CD14-positive monocyte (primary cell): ENCODE results near the gene WDR18. TPM values are rescaled to one million over a fixed set of nuclear protein-coding genes. Genes with fewer than 3 reads are reported as not detected.

Experiments
- DNase-seq, 3 donors: peaks; one replicate each; pipeline ENCODE4 v3.0.0-alpha.2; 2011 to 2022
- H2AFZ ChIP-seq: 2 replicates; pipeline ENCODE4 v1.6.0; 2012; ENCODE audit warnings: mild to moderate bottlenecking, low read depth, low read length, inconsistent platforms; ENCODE audit not compliant: insufficient read depth, poor library complexity, severe bottlenecking
- H3K27ac ChIP-seq, 2 donors: 1 replicate in 1 of 2; 2 replicates in 1 of 2; pipeline ENCODE4 v1.5.1; 2012 to 2013; ENCODE audit warnings: low read length in 2 of 2, control low read depth in 1 of 2, inconsistent platforms in 1 of 2, low read depth in 1 of 2, mild to moderate bottlenecking in 1 of 2
- H3K27me3 ChIP-seq, 2 donors: one replicate each; pipeline versions ENCODE4 v1.6.0 to v1.6.1; 2011 to 2013; ENCODE audit warnings: low read length in 2 of 2; ENCODE audit not compliant: control insufficient read depth in 2 of 2, insufficient read depth in 2 of 2
- H3K36me3 ChIP-seq, 2 donors: replicated peaks in 1 of 2; 1 replicate in 1 of 2; 2 replicates in 1 of 2; pipeline versions ENCODE4 v1.5.1 to v1.6.1; 2012 to 2013; ENCODE audit warnings: low read length in 2 of 2, control low read depth in 1 of 2, inconsistent platforms in 1 of 2, mild to moderate bottlenecking in 1 of 2; ENCODE audit not compliant: insufficient read depth in 2 of 2, control insufficient read depth in 1 of 2
- H3K4me1 ChIP-seq, 2 donors: 1 replicate in 1 of 2; 2 replicates in 1 of 2; pipeline versions ENCODE4 v1.5.1 to v1.6.1; 2012 to 2013; ENCODE audit warnings: low read length in 2 of 2, control low read depth in 1 of 2, inconsistent platforms in 1 of 2, mild to moderate bottlenecking in 1 of 2, moderate library complexity in 1 of 2; ENCODE audit not compliant: insufficient read depth in 2 of 2, control insufficient read depth in 1 of 2
- H3K4me2 ChIP-seq: replicated peaks from 2 replicates; pipeline ENCODE3; 2012; ENCODE audit warnings: low read length, moderate library complexity, mild to moderate bottlenecking; ENCODE audit not compliant: poor library complexity, severe bottlenecking; ENCODE audit errors: extremely low read depth
- H3K4me3 ChIP-seq, 3 experiments: fragments of 200-600 bp in 1 of 3; sonication (generic) in 1 of 3; replicated peaks in 1 of 3; 1 replicate in 2 of 3; 2 replicates in 1 of 3; pipeline ENCODE4 v1.5.1; 2011 to 2013; ENCODE audit warnings: low read length in 3 of 3, mild to moderate bottlenecking in 3 of 3, control low read depth in 2 of 3, low read depth in 2 of 3, inconsistent platforms in 1 of 3, moderate library complexity in 1 of 3
- H3K79me2 ChIP-seq: 2 replicates; pipeline ENCODE4 v1.6.0; 2012; ENCODE audit warnings: mild to moderate bottlenecking, control low read depth, inconsistent platforms, low read length, moderate library complexity; ENCODE audit not compliant: insufficient read depth
- H3K9ac ChIP-seq: 2 replicates; pipeline ENCODE4 v1.6.0; 2017; ENCODE audit warnings: low read length, mild to moderate bottlenecking; ENCODE audit not compliant: insufficient read depth, poor library complexity, severe bottlenecking
- H3K9me3 ChIP-seq, 2 donors: replicated peaks in 1 of 2; 1 replicate in 1 of 2; 2 replicates in 1 of 2; pipeline versions ENCODE4 v1.5.1 to v1.6.1; 2012 to 2013; ENCODE audit warnings: low read length in 2 of 2, control low read depth in 1 of 2; ENCODE audit not compliant: control insufficient read depth in 1 of 2, insufficient read depth in 1 of 2
- H4K20me1 ChIP-seq: 2 replicates; pipeline ENCODE4 v1.6.0; 2012; ENCODE audit warnings: mild to moderate bottlenecking, low read length, control low read depth, moderate library complexity; ENCODE audit not compliant: insufficient read depth
- H3K27ac Mint-ChIP-seq, 7 donors: one replicate each; pipeline ENCODE4 v1.8.0; 2020; ENCODE audit warnings: mild to moderate bottlenecking in 7 of 7, mixed read lengths in 7 of 7, moderate library complexity in 6 of 7, inconsistent platforms in 2 of 7
- H3K27me3 Mint-ChIP-seq, 3 donors: one replicate each; pipeline ENCODE4 v1.8.0; 2021 to 2022; ENCODE audit warnings: low read depth in 3 of 3, mild to moderate bottlenecking in 3 of 3, mixed read lengths in 3 of 3, moderate library complexity in 3 of 3, inconsistent platforms in 1 of 3
- H3K36me3 Mint-ChIP-seq, 2 donors: one replicate each; pipeline ENCODE4 v1.8.0; 2020; ENCODE audit warnings: mixed read lengths in 2 of 2, inconsistent platforms in 1 of 2, mild to moderate bottlenecking in 1 of 2
- H3K4me1 Mint-ChIP-seq: one replicate; pipeline ENCODE4 v1.8.0; 2020; ENCODE audit warnings: mild to moderate bottlenecking, mixed read lengths
- H3K4me3 Mint-ChIP-seq, 2 donors: one replicate each; pipeline ENCODE4 v1.8.0; 2020; ENCODE audit warnings: mild to moderate bottlenecking in 2 of 2, mixed read lengths in 2 of 2, moderate library complexity in 1 of 2
- H3K9me3 Mint-ChIP-seq, 7 donors: one replicate each; pipeline ENCODE4 v1.8.0; 2020 to 2022; ENCODE audit warnings: mixed read lengths in 7 of 7, mild to moderate bottlenecking in 6 of 7, moderate library complexity in 6 of 7, inconsistent platforms in 2 of 7
- CTCF ChIP-seq: fragments of 200-600 bp; IDR thresholded peaks from one replicate; pipeline ENCODE4 v1.8.0; 2022; ENCODE audit warnings: antibody characterized with exemption, mild to moderate bottlenecking
- WGBS: methylation state at CpG from one replicate; pipeline ENCODE4 v1.1.5; 2013; ENCODE audit warnings: missing lambda C conversion rate; ENCODE audit not compliant: insufficient coverage; 5-methylcytosine and 5-hydroxymethylcytosine counted together
- intact Hi-C, 2 donors: fragments of 100-400 bp; cut with micrococcal nuclease; formaldehyde crosslinking; loops; one replicate each; pipeline versions ENCODE4 v1.15.0 to v1.15.1; 2023
- polyA plus RNA-seq, 3 donors: library from polyadenylated mRNA; depleted of rRNA in 1 of 3; unstranded in 2 of 3; stranded (reverse) in 1 of 3; fragments of 300-500 nt in 2 of 3; fragments of >200 nt in 1 of 3; fragmentation: Illumina TruSeq in 2 of 3; gene quantifications; 1 replicate in 2 of 3; 2 replicates in 1 of 3; pipeline ENCODE4 v1.2.3, GENCODE V29; 2012 to 2021

The WDR18 gene
- polyA plus RNA-seq, 3 donors: 21.3 to 52.7 (median 49.9) TPM

GRCh38 chr19:1014161-1015060, 30.3 kb downstream of the WDR18 start:
- Mint-ChIP-seq H3K27me3 (peaks cover 0 to 3% (median 1%) of the 10 kb centered on the region in 3 donors), H3K27ac (no peak overlapping the region), H3K4me1 (peaks cover 30% of the 10 kb centered on the region), H3K4me3 (no peak overlapping the region), H3K36me3 (peaks cover 16 to 52% of the 10 kb centered on the region in 2 donors), H3K9me3 (no peaks in the 10 kb centered on the region)
- no peak for TF ChIP-seq CTCF
- Histone ChIP-seq H3K4me2 (no peak overlapping the region), H3K4me1 (peaks cover 29 to 34% of the 10 kb centered on the region in 2 donors), H3K4me3 (no peak overlapping the region), H3K9me3 (no peaks in the 10 kb centered on the region), H3K9ac (no peak overlapping the region), H3K79me2 (peaks cover 64% of the 10 kb centered on the region), H3K27ac (no peak overlapping the region), H3K36me3 (peaks cover 49 to 55% of the 10 kb centered on the region in 2 donors), H3K27me3 (no peaks in the 10 kb centered on the region), H2AFZ (no peak overlapping the region), H4K20me1 (peaks cover 97% of the 10 kb centered on the region)
- WGBS: 95% methylated on average over 47 of the region's 49 CpGs
- intact Hi-C loops: no loop called here
- no peak for DNase-seq

- H3K4me3 Mint-ChIP-seq: no peak overlapping the region
- Histone ChIP-seq H4K20me1 (peaks cover 97% of the 10 kb centered on the region), H3K4me2 (no peak overlapping the region), H2AFZ (no peak overlapping the region), H3K36me3 (peaks cover 44 to 47% of the 10 kb centered on the region in 2 donors), H3K4me1 (peaks cover 37 to 42% of the 10 kb centered on the region in 2 donors), H3K9ac (no peak overlapping the region), H3K4me3 (no peak overlapping the region), H3K9me3 (no peaks in the 10 kb centered on the region), H3K27me3 (no peaks in the 10 kb centered on the region), H3K27ac (no peak overlapping the region), H3K79me2 (peaks cover 72% of the 10 kb centered on the region)
- H3K4me1 Mint-ChIP-seq: peaks cover 38% of the 10 kb centered on the region
- 94% methylated on average over 24 of the region's 29 CpGs for WGBS
- peaks cover 14 to 46% of the 10 kb centered on the region in 2 donors for H3K36me3 Mint-ChIP-seq
- DNase-seq: no peak
- no peak for TF ChIP-seq CTCF
- peaks cover 0 to 1% (median 0%) of the 10 kb centered on the region in 3 donors for H3K27me3 Mint-ChIP-seq
- no peak overlapping the region for H3K27ac Mint-ChIP-seq
- no peaks in the 10 kb centered on the region for H3K9me3 Mint-ChIP-seq
- intact Hi-C loops: no loop called here
Observed at GRCh38 chr19:1015061-1015781, 31.1 kb downstream of the WDR18 start.
